ENCODE measurements around the gene JMJD1C.
A peak's percentile ranks its signal among the peaks of the same experiment; 100 is the strongest.
"Not testable (repeated sequence)": the region's sequence is repeated elsewhere in the genome, so short reads cannot be mapped to it uniquely, and the experiment has no call there.

Gene JMJD1C

DNA sequence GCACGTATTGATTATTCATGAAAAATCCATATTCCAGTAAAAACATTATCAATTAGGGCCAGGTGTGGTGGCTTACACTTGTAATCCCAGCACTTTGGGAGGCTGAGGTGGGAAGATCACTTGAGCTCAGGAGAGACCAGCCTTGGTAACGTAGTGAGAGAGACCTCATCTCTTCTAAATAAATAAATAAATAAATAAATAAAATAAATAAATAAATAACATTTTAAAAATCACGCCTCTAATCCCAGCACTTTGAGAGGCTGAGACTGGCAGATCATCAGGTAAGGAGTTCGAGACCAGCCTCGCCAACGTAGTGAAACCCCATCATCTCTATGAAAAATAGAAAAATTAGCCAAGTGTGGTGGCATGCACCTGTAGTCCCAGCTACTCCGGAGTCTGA lies 300.5 kb downstream of the JMJD1C start:
- Histone ChIP-seq H3K36me3 (ENCODE audit: insufficient read depth, insufficient read length, low read length) (peaks cover 35% of the 10 kb centered on the region), H3K4me1 (ENCODE audit: insufficient read depth, insufficient read length) (no peaks in the 10 kb centered on the region), H3K9me3 (ENCODE audit: insufficient read depth, low read length) (no peaks in the 10 kb centered on the region), H3K9ac (ENCODE audit: insufficient read length, low read depth) (no peak overlapping the region), H3K27me3 (ENCODE audit: insufficient read depth, insufficient read length) (no peaks in the 10 kb centered on the region), H3K4me3 (ENCODE audit: insufficient read length, low read depth) (no peak overlapping the region)
- DNase-seq (ENCODE audit: low read depth, low spot score): no peak
- TF ChIP-seq YY1 (IDR thresholded peaks at IDR 0.05; ENCODE audit: insufficient read depth, insufficient read length) (no peak), ZNF274 (IDR thresholded peaks at IDR 0.05; ENCODE audit: low read depth, low read length) (no peak), SUZ12 (IDR thresholded peaks at IDR 0.05; ENCODE audit: extremely low read depth, insufficient read depth, insufficient read length) (no peak)

DNA sequence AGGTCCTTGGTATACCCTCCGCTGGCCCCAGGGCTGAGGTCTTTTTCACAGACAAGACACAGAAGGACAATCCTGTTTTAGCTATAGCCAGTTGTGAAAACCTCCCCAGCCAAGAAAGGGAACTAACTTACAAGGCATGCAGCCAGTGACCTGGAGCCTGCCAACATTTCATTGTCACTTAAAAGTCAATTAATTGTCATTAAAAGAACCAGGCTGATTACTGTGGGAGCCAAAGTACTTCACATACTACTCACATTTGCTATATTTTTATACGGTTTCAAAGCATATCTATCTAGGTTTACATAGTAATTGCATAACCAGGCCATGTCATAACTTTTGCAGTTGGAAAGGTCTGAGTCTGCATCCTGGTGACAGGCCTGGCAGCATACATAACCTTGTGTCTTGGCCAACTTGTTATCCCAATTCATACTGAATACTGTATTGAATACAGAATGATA lies 301.6 kb downstream of the JMJD1C start:
- no peak for DNase-seq (ENCODE audit: low read depth, low spot score)
- no peaks in the 10 kb centered on the region for H3K4me1 ChIP-seq (ENCODE audit: insufficient read depth, insufficient read length)
- no peaks in the 10 kb centered on the region for H3K9me3 ChIP-seq (ENCODE audit: insufficient read depth, low read length)
- no peaks in the 10 kb centered on the region for H3K27me3 ChIP-seq (ENCODE audit: insufficient read depth, insufficient read length)
- H3K36me3 ChIP-seq (ENCODE audit: insufficient read depth, insufficient read length, low read length): peaks cover 24% of the 10 kb centered on the region
- H3K9ac ChIP-seq (ENCODE audit: insufficient read length, low read depth): no peak overlapping the region
- no peak overlapping the region for H3K4me3 ChIP-seq (ENCODE audit: insufficient read length, low read depth)
- TF ChIP-seq YY1 (IDR thresholded peaks at IDR 0.05; ENCODE audit: insufficient read depth, insufficient read length): no peak

DNA sequence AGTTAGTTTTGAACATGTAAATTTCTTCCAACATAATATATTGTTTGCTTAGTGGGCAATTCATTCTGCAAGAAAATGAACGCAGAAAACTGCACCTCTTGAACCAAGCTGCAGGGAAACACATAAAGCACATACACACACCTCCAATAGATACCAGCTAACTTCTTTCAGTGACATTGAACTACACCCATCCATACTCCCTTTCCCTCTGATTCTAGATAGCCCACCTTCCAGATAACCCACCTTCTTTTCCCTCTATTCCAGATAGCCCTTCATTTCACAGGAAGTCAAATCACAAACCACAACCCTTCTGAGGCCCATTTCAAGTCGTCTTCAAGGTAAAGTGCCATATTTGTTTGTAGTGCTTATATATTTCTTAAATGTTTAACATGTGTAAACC lies 304.2 kb downstream of the JMJD1C start:
- H3K36me3 ChIP-seq (ENCODE audit: insufficient read depth, insufficient read length, low read length): peaks cover 5% of the 10 kb centered on the region
- H3K9ac ChIP-seq (ENCODE audit: insufficient read length, low read depth): no peak overlapping the region
- no peaks in the 10 kb centered on the region for H3K27me3 ChIP-seq (ENCODE audit: insufficient read depth, insufficient read length)
- no peak overlapping the region for H3K4me3 ChIP-seq (ENCODE audit: insufficient read length, low read depth)
- H3K4me1 ChIP-seq (ENCODE audit: insufficient read depth, insufficient read length): no peaks in the 10 kb centered on the region
- no peak for DNase-seq (ENCODE audit: low read depth, low spot score)
- H3K9me3 ChIP-seq (ENCODE audit: insufficient read depth, low read length): no peaks in the 10 kb centered on the region
- TF ChIP-seq YY1 (IDR thresholded peaks at IDR 0.05; ENCODE audit: insufficient read depth, insufficient read length) (no peak), SUZ12 (IDR thresholded peaks at IDR 0.05; ENCODE audit: extremely low read depth, insufficient read depth, insufficient read length) (no peak), ZNF274 (IDR thresholded peaks at IDR 0.05; ENCODE audit: low read depth, low read length) (no peak)

DNA sequence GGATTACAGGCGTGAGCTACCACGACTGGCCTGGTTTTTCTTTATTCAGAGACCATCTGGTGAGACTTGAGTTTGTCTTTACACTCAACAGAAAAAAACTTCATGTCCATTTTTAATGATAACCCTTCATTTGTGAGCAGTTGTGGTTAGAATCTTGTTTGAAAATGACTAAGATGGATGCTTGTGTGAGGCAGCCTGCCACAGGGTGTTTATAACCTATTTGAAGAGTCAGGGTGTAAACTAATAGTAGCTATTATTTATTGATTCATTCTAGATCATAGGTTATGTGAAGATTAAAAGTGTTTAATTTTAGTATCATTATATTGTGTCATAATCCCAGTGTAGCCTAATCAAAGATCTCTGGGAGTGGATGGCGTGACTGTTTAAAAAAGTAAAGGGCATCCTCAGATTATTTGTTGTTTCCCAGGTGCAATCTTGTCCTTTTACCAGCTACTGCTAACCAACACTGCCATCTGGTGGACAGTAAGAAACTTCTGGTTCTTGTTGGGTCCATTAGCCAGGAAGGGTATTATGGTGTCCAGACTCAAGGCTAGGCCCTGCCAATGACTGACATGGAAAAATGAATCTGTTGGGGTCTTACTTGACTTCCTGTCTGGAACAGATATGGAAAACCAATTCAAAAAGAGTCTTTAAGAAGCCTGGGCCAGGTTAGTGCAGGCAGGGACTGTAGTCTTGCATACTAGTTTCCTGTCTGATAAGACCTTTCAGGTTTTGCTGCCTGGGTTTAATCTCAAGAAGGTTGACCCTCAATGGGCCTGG lies 307.7 kb downstream of the JMJD1C start:
- TF ChIP-seq ZNF274 (IDR thresholded peaks at IDR 0.05; ENCODE audit: low read depth, low read length) (no peak), YY1 (IDR thresholded peaks at IDR 0.05; ENCODE audit: insufficient read depth, insufficient read length) (no peak), SUZ12 (IDR thresholded peaks at IDR 0.05; ENCODE audit: extremely low read depth, insufficient read depth, insufficient read length) (no peak)
- Histone ChIP-seq H3K4me1 (ENCODE audit: insufficient read depth, insufficient read length) (no peaks in the 10 kb centered on the region), H3K4me3 (ENCODE audit: insufficient read length, low read depth) (no peak overlapping the region), H3K27me3 (ENCODE audit: insufficient read depth, insufficient read length) (no peaks in the 10 kb centered on the region), H3K36me3 (ENCODE audit: insufficient read depth, insufficient read length, low read length) (peaks cover 16% of the 10 kb centered on the region), H3K9me3 (ENCODE audit: insufficient read depth, low read length) (no peaks in the 10 kb centered on the region), H3K9ac (ENCODE audit: insufficient read length, low read depth) (no peak overlapping the region)
- peak; percentile 81 for DNase-seq (ENCODE audit: low read depth, low spot score)

DNA sequence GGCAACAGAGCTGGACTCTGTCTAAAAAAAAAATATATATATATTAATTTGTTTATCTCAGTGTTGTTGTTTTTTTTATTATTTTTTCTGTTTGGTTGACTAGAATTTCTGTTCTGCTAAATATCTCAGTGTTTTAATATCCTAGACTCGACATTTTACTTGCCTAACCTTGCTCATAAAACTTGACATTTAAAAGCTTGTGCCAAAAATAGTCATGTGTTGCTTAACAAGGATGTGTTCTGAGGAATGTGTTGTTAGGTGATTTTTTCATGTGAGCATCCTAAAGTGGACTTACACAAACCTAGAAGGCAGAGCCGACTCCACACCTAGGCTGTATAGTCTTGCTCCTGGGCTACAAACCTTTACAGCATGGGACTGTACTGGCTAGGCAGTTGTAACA lies 309.5 kb downstream of the JMJD1C start:
- no peak for DNase-seq (ENCODE audit: low read depth, low spot score)
- no peaks in the 10 kb centered on the region for H3K9me3 ChIP-seq (ENCODE audit: insufficient read depth, low read length)
- TF ChIP-seq SUZ12 (IDR thresholded peaks at IDR 0.05; ENCODE audit: extremely low read depth, insufficient read depth, insufficient read length) (no peak), YY1 (IDR thresholded peaks at IDR 0.05; ENCODE audit: insufficient read depth, insufficient read length) (no peak)
- H3K4me3 ChIP-seq (ENCODE audit: insufficient read length, low read depth): no peak overlapping the region
- no peak overlapping the region for H3K9ac ChIP-seq (ENCODE audit: insufficient read length, low read depth)
- H3K27me3 ChIP-seq (ENCODE audit: insufficient read depth, insufficient read length): no peaks in the 10 kb centered on the region
- peaks cover 32% of the 10 kb centered on the region for H3K36me3 ChIP-seq (ENCODE audit: insufficient read depth, insufficient read length, low read length)
- no peaks in the 10 kb centered on the region for H3K4me1 ChIP-seq (ENCODE audit: insufficient read depth, insufficient read length)

DNA sequence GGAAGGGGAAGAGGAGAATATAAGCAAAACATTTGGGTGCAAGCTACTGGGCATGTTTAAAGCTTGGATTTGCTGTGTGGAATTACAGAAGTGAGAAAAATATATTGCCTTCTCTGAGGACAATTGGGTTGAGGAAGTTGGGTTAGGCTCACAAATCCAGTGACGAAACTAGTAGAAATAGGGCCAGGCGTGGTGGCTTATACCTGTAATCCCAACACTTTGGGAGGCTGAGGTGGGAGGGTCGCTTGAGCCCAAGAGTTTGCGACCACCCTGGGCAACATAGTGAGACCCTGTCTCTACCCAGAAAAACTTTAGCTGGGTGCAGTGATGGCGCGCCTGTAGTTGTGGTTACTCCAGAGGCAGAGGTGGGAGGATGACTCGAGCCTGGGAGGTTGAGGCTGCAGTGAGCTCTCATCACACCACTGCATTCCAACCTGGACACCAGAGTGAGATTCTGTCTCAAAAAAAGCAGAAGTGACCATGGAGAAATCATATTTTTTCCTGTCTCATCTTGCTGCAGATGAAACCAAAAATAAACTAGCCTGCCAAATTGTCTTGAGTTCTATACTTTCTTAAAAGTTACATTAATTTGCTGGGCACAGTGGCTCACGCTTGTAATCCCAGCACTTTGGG lies 310.3 kb downstream of the JMJD1C start:
- Histone ChIP-seq H3K27me3 (ENCODE audit: insufficient read depth, insufficient read length) (no peaks in the 10 kb centered on the region), H3K9me3 (ENCODE audit: insufficient read depth, low read length) (no peaks in the 10 kb centered on the region), H3K4me3 (ENCODE audit: insufficient read length, low read depth) (no peak overlapping the region), H3K36me3 (ENCODE audit: insufficient read depth, insufficient read length, low read length) (peaks cover 38% of the 10 kb centered on the region), H3K4me1 (ENCODE audit: insufficient read depth, insufficient read length) (no peaks in the 10 kb centered on the region), H3K9ac (ENCODE audit: insufficient read length, low read depth) (no peak overlapping the region)
- DNase-seq (ENCODE audit: low read depth, low spot score): no peak
- TF ChIP-seq ZNF274 (IDR thresholded peaks at IDR 0.05; ENCODE audit: low read depth, low read length) (no peak), YY1 (IDR thresholded peaks at IDR 0.05; ENCODE audit: insufficient read depth, insufficient read length) (no peak), SUZ12 (IDR thresholded peaks at IDR 0.05; ENCODE audit: extremely low read depth, insufficient read depth, insufficient read length) (no peak)

DNA sequence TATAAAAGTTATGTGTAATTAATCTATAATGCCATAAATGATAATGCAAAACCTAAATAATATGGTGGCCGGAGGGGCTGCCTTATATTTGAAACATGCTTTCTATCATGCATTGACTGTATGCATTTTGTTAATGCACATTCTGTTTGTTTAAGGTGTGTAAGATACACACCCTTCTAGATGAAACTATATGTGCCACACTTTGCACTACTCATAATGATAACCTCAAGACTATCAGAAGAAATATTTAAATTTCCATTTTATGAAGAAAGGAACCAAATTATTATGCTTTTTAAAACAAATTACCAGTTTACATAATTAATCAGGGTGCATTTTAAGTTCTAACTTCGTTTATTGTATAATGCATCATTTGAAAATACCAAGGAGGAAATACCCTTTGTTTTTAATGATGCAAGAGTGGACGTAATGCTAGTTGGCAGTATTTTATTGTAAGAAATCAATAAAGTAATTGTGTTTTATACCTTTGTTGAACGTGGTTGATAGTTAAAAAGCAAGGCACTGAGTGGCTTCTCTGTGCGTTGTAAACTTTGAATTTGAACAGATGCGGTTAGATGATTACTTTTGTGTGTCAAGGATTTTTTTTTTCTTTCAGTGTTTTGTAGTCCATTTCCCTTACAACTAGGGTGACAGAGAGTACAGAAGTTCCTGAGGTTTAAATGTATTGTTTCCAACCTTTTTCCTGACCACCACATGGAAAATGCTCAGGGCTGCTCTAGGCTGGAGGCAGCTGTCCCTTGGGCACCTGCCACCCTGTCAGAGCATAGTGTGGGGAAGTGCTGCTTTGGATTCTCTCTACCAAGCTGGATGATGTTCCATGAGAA lies 311.0 kb downstream of the JMJD1C start:
- Histone ChIP-seq H3K9me3 (ENCODE audit: insufficient read depth, low read length) (no peaks in the 10 kb centered on the region), H3K4me1 (ENCODE audit: insufficient read depth, insufficient read length) (no peaks in the 10 kb centered on the region), H3K9ac (ENCODE audit: insufficient read length, low read depth) (no peak overlapping the region), H3K27me3 (ENCODE audit: insufficient read depth, insufficient read length) (no peaks in the 10 kb centered on the region), H3K4me3 (ENCODE audit: insufficient read length, low read depth) (no peak overlapping the region), H3K36me3 (ENCODE audit: insufficient read depth, insufficient read length, low read length) (peaks cover 41% of the 10 kb centered on the region)
- no peak for DNase-seq (ENCODE audit: low read depth, low spot score)
- TF ChIP-seq SUZ12 (IDR thresholded peaks at IDR 0.05; ENCODE audit: extremely low read depth, insufficient read depth, insufficient read length) (no peak), YY1 (IDR thresholded peaks at IDR 0.05; ENCODE audit: insufficient read depth, insufficient read length) (no peak)

DNA sequence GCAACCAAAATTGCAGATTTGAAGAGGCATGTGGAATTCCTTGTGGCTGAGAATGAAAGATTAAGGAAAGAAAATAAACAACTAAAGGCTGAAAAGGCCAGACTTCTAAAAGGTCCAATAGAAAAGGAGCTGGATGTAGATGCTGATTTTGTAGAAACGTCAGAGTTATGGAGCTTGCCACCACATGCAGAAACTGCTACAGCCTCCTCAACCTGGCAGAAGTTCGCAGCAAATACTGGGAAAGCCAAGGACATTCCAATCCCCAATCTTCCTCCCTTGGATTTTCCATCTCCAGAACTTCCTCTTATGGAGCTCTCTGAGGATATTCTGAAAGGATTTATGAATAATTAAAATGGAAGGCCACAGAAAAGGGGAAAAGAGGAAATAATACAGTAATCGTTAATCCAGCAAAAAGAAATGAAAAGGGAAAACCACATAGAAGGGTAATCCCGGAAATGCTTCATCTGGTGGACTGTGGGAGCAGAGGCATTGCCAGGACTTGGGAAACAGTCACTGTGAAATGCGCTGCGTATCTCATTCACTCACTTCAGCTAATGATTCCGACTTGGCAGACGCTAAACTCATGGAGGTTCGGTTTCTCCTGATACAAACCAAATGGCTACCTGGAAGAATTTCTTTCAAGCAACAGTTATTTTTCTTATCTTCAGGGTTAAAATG lies 311.8 kb downstream of the JMJD1C start:
- not testable (repeated sequence) for H3K4me3 ChIP-seq (ENCODE audit: insufficient read length, low read depth); DNase-seq (ENCODE audit: low read depth, low spot score); H3K9ac ChIP-seq (ENCODE audit: insufficient read length, low read depth); H3K4me1 ChIP-seq (ENCODE audit: insufficient read depth, insufficient read length); H3K27me3 ChIP-seq (ENCODE audit: insufficient read depth, insufficient read length); H3K9me3 ChIP-seq (ENCODE audit: insufficient read depth, low read length)
- H3K36me3 ChIP-seq (ENCODE audit: insufficient read depth, insufficient read length, low read length): peaks cover 41% of the 10 kb centered on the region

Measured in NT2/D1 (cell line).